ENCODE data around the gene NCKAP5.

Gene NCKAP5

DNA sequence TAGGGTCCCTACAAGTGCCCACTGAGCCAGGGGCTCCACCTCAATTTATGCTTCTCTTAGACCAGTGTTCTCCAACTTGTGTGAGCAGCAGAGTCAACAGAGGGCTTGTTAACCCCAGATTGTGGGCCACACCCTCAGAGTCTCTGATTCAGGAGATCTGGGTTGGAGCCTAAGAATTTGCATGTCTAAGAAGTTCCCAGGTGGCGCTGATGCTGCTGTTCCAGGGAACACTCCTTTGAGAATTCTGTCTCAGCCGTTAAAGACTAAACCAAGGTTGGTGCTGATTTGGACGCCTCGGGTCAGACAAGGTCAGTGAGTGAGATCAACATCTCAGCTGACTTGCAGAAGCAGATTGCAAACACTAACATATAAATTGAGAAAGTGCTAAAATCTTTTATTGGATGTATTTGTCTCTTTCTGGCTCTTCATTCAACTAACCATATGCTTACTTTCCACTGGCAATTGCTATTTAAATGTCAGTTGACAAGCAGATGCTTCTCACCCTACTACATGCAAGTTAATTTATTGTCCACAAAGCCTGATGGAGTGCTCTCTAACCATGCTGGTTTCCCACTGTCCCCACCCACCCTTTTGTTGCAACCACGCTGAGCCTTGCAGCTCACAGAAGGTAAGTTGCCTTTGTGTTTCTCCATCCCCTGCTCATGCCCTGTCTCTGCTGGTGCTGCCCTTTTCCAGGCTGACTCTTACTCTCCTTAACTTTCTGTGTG, 929.8 kb downstream of the NCKAP5 start:
- DNase-seq: no peak

DNA sequence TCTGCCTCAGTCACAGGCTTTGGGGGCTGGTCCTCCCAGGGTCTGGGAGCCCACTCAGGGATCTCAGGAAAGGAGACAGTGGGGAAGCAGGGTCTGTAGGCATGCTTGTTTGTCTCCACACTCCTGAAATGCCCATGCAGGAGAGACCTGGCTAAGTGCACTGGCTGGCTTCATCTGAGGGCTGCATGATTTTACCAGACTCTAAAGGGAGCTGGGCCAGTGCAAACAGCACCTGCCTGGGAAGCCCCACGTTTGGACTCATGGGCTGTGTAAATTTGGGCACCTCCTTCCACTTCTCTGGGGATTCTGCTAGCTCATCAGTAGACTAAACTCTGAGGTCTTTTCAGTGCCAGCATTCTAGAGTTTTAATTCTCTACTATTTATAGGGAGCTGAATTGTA, 931.9 kb downstream of the NCKAP5 start:
- DNase-seq: no peak

DNA sequence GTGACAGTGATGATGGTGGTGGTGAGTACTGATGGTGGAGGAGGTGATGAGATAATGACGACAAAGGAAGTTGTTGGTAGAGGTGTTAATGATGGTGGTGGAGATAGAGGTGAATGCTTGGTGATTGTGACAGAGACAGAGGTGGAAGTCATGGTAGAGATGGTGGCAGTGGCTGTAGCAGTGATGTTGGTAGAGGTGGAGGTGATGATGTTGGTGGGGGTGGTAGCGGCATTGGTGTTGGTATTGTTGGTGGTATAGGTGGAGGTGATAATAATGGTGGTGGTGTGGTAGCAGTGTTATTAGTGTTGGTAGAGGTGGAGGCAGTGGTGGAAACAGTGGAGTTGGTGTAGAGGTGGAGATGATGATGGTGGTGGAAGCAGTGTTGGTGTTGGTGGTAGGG, 934.6 kb downstream of the NCKAP5 start:
- no peak for DNase-seq

DNA sequence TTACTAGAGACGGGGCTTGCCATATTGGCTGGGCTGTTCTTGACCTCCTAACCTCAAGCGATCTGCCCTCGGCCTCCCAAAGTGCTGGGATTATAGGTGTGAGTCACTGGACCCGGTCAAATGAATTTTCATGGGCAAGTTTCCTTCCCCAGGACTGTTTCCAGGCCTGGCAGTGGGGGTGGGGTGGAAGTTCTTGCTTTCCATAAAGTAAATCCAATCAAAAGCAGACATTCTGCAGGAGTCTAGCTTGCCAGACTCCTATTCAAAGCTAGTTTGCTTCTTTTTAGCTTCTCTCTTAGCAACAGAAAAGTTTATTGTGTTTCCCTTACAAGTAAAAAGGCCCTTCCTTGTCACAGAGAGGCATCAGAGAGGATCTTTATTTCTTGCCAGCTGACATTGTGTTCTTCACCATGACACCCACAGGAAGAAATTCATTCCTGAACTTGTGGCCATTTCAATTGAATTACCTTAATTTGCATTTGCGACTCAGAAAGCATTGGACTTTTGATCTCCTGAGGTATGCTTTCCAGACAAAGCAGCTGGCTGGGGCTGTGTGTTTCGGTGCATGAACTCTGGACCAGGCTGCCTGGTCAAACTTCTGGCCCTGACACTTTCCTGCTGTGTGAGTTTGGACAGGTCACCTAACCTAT, 936.1 kb downstream of the NCKAP5 start:
- no peak for DNase-seq

DNA sequence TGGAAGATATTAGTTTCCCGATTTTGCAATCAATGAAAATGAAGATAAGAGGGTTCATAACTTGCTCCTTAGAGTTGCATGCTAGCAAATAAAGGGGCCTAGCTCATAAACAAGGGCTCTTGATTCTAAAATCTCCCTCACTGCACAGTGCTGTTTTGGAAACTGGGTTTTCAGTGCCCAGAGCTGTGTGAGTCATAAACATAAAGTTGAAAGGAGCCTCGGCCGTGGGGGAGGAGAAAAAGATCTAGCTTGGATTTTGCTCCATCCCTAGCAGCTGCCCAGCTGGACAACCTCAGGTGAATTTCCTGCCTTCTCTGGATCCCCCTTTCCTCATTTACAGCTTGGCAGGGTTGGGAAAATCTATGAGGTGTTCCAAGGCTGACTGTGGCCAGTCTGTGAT, 940.7 kb downstream of the NCKAP5 start:
- DNase-seq: no peak

DNA sequence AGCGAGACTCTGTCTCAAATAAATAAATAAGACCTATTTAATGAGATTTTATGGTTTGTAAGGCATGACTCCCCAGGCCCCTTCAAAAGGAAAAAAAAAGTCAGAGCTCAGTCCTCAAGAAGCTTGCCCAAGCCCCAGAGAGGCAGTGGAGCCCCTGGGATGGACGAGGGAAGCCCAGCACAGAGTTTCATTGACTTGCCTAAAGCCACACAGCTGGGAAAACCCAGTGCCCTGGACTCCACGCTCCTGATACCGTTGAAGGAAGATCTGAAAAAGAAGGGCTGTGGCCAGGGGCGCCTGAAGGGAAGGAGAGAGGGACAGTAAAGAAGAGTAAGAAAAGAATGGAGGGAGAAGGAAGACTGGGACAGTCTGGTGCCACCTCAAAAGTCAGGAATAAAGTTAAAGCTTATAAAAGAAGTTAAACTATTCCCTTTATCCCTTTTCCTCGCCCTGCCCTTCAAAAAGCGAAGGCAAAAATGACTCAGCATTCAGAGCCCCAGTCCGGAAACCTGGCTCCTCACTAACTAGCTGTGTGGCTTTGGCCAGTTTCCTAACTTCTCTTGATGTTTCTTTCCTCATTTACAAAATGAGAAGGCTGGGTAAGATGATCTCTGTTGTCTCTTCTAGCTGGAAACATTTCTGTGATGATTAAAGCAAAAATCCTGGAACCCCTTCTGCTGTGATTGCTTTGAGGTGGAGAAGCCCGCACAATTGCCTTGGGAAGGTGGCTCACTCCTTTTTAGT, 945.0 kb downstream of the NCKAP5 start:
- DNase-seq: no peak
